H1 (cell line): ENCODE measurements around the gene ZNF426. TPM values are rescaled to one million over a fixed set of nuclear protein-coding genes. Genes with fewer than 3 reads are reported as not detected.

Experiments used
- CTCF ChIA-PET: fragments of 300-600 bp; sonication (Branson Sonifier 250); formaldehyde crosslinking; loops from one replicate; lab custom pipeline; 2021; ENCODE audit not compliant: partially characterized antibody; lab: Charles Lee
- POLR2A ChIA-PET: fragments of 300-600 bp; sonication (Branson Sonifier 250); formaldehyde crosslinking; loops from one replicate; lab custom pipeline; 2021; ENCODE audit warnings: inconsistent platforms; ENCODE audit not compliant: partially characterized antibody; lab: Charles Lee
- DNase-seq, 2 experiments: peaks; one replicate each; pipeline versions ENCODE4 v3.0.0 to v3.0.0-alpha.2; 2010 to 2022; ENCODE audit warnings: low spot score in 2 of 2, low read depth in 1 of 2, mixed read lengths in 1 of 2
- FAIRE-seq: peaks from 2 replicates; lab custom pipeline; 2011; peaks lifted over from hg19 to GRCh38; lab: Jason Lieb, UNC
- H2AFZ ChIP-seq: 2 replicates; pipeline ENCODE4 v1.8.1; 2012; ENCODE audit warnings: low read length, inconsistent platforms
- H2AK5ac ChIP-seq: 2 replicates; pipeline ENCODE4 v1.6.1; 2013; ENCODE audit warnings: low read depth, low read length
- H2BK120ac ChIP-seq: replicated peaks from 2 replicates; pipeline ENCODE3; 2013; ENCODE audit warnings: low read depth, low read length, inconsistent platforms
- H2BK12ac ChIP-seq: 2 replicates; pipeline ENCODE4 v1.6.1; 2013; ENCODE audit warnings: low read depth, low read length
- H2BK15ac ChIP-seq: 2 replicates; pipeline ENCODE4 v1.6.1; 2013; ENCODE audit warnings: low read length
- H2BK20ac ChIP-seq: 2 replicates; pipeline ENCODE4 v1.6.1; 2013; ENCODE audit warnings: low read length
- H2BK5ac ChIP-seq: 2 replicates; pipeline ENCODE4 v1.6.1; 2013; ENCODE audit warnings: low read depth, low read length
- H3K14ac ChIP-seq: 2 replicates; pipeline ENCODE4 v1.6.1; 2013; ENCODE audit warnings: inconsistent platforms; ENCODE audit not compliant: insufficient read length
- H3K18ac ChIP-seq: 2 replicates; pipeline ENCODE4 v1.6.1; 2013; ENCODE audit warnings: low read length; ENCODE audit errors: extremely low read depth
- H3K23ac ChIP-seq: 2 replicates; pipeline ENCODE4 v1.6.1; 2013; ENCODE audit warnings: inconsistent platforms; ENCODE audit not compliant: insufficient read length
- H3K23me2 ChIP-seq: 2 replicates; pipeline ENCODE4 v1.6.1; 2013; ENCODE audit warnings: low read depth, low read length
- H3K27ac ChIP-seq: 2 replicates; pipeline ENCODE4 v1.6.1; 2011; ENCODE audit warnings: low read depth, low read length, inconsistent platforms
- H3K27me3 ChIP-seq, 4 experiments: replicated peaks in 1 of 4; 1 replicate in 1 of 4; 2 replicates in 3 of 4; pipeline versions ENCODE4 v1.6.1 to v1.8.1; 2011 to 2013; ENCODE audit warnings: low read length in 3 of 4, mild to moderate bottlenecking in 3 of 4, inconsistent platforms in 2 of 4, mixed read lengths in 2 of 4, moderate library complexity in 1 of 4; ENCODE audit not compliant: control insufficient read depth in 3 of 4, insufficient read depth in 3 of 4; ENCODE audit errors: extremely low read depth in 1 of 4
- H3K36me3 ChIP-seq, 4 experiments: 2 replicates each; pipeline versions ENCODE4 v1.6.1 to v1.8.1; 2011 to 2013; ENCODE audit warnings: mild to moderate bottlenecking in 4 of 4, low read length in 3 of 4, moderate library complexity in 2 of 4, control low read depth in 1 of 4, inconsistent platforms in 1 of 4; ENCODE audit not compliant: insufficient read depth in 4 of 4, control insufficient read depth in 2 of 4
- H3K4ac ChIP-seq: replicated peaks from 2 replicates; pipeline ENCODE3; 2013; ENCODE audit warnings: low read length, low read depth, mixed read lengths, inconsistent platforms; ENCODE audit not compliant: insufficient read length
- H3K4me1 ChIP-seq, 4 experiments: replicated peaks in 1 of 4; 1 replicate in 1 of 4; 2 replicates in 3 of 4; pipeline versions ENCODE4 v1.6.1 to v1.8.1; 2011 to 2013; ENCODE audit warnings: low read length in 3 of 4, inconsistent platforms in 2 of 4, mixed read lengths in 1 of 4; ENCODE audit not compliant: insufficient read depth in 4 of 4, control insufficient read depth in 3 of 4
- H3K4me2 ChIP-seq, 2 experiments: 2 replicates each; pipeline versions ENCODE4 v1.6.1 to v1.8.1; 2011 to 2013; ENCODE audit warnings: low read depth in 2 of 2, low read length in 2 of 2, control low read depth in 1 of 2, inconsistent platforms in 1 of 2, mild to moderate bottlenecking in 1 of 2; ENCODE audit not compliant: insufficient read depth in 1 of 2
- H3K4me3 ChIP-seq, 4 experiments: fragments of 200-600, 300-600 bp in 1 of 4; sonication (generic), shearing (Covaris generic), sonication (Bioruptor Twin) in 1 of 4; 2 replicates each; pipeline versions ENCODE4 v1.5.1 to v1.8.1; 2011 to 2016; ENCODE audit warnings: low read length in 4 of 4, low read depth in 3 of 4, control low read depth in 2 of 4, inconsistent platforms in 2 of 4, mild to moderate bottlenecking in 2 of 4, mixed read lengths in 1 of 4, moderate library complexity in 1 of 4; ENCODE audit not compliant: insufficient read depth in 2 of 4; ENCODE audit errors: extremely low read depth in 1 of 4
- H3K56ac ChIP-seq: replicated peaks from 2 replicates; pipeline ENCODE3; 2013; ENCODE audit warnings: low read depth, mild to moderate bottlenecking, mixed read lengths, low read length, inconsistent platforms; ENCODE audit not compliant: insufficient read length
- H3K79me1 ChIP-seq: 2 replicates; pipeline ENCODE4 v1.6.1; 2013; ENCODE audit warnings: low read depth, low read length, control low read depth
- H3K79me2 ChIP-seq, 2 experiments: 2 replicates each; pipeline versions ENCODE4 v1.6.1 to v1.8.1; 2012 to 2013; ENCODE audit warnings: low read length in 2 of 2, mild to moderate bottlenecking in 2 of 2, inconsistent platforms in 1 of 2; ENCODE audit not compliant: insufficient read depth in 2 of 2, control insufficient read depth in 1 of 2
- H3K9ac ChIP-seq, 4 experiments: replicated peaks in 1 of 4; 1 replicate in 1 of 4; 2 replicates in 3 of 4; pipeline versions ENCODE4 v1.6.1 to v1.8.1; 2011 to 2013; ENCODE audit warnings: low read depth in 3 of 4, low read length in 3 of 4, control low read depth in 2 of 4, mild to moderate bottlenecking in 2 of 4, moderate library complexity in 2 of 4, inconsistent platforms in 1 of 4; ENCODE audit errors: extremely low read depth in 1 of 4
- H3K9me3 ChIP-seq, 2 experiments: 2 replicates each; pipeline versions ENCODE4 v1.6.1 to v1.8.1; 2012 to 2013; ENCODE audit warnings: mild to moderate bottlenecking in 2 of 2, moderate library complexity in 2 of 2, control low read depth in 1 of 2, inconsistent platforms in 1 of 2, low read depth in 1 of 2, low read length in 1 of 2, mixed read lengths in 1 of 2; ENCODE audit not compliant: insufficient read depth in 2 of 2
- H4K20me1 ChIP-seq, 2 experiments: replicated peaks in 1 of 2; 2 replicates each; pipeline versions ENCODE3 to v1.8.1; 2011 to 2013; ENCODE audit warnings: inconsistent platforms in 2 of 2, low read length in 2 of 2, mild to moderate bottlenecking in 1 of 2; ENCODE audit not compliant: insufficient read depth in 2 of 2, control insufficient read depth in 1 of 2
- H4K5ac ChIP-seq: 2 replicates; pipeline ENCODE4 v1.6.1; 2013; ENCODE audit warnings: low read length, low read depth, mixed read lengths, inconsistent platforms; ENCODE audit not compliant: insufficient read length
- H4K8ac ChIP-seq: 2 replicates; pipeline ENCODE4 v1.8.0; 2013; ENCODE audit warnings: mild to moderate bottlenecking, moderate library complexity, low read length, inconsistent platforms; ENCODE audit not compliant: insufficient read depth; ENCODE audit errors: extremely low read depth
- H4K91ac ChIP-seq: replicated peaks from 2 replicates; pipeline ENCODE3; 2013; ENCODE audit warnings: low read length, mixed read lengths, inconsistent platforms; ENCODE audit not compliant: insufficient read length
- ATF2 ChIP-seq: IDR thresholded peaks from 2 replicates; pipeline ENCODE4 v1.6.1; 2012; ENCODE audit warnings: low read length, inconsistent platforms
- CHD2 ChIP-seq: IDR thresholded peaks from 2 replicates; pipeline ENCODE4 v1.6.1; 2012; ENCODE audit warnings: low read length, improper control_type of control experiment
- EZH2 ChIP-seq: fragments of 200-600 bp; sonication (generic); IDR thresholded peaks from 2 replicates; pipeline ENCODE4 v1.7.1; 2012; ENCODE audit warnings: low read depth, mild to moderate bottlenecking, moderate library complexity, low read length, inconsistent platforms; ENCODE audit not compliant: severe bottlenecking
- KDM1A ChIP-seq: fragments of 200-600, 300-600 bp; sonication (generic); IDR thresholded peaks from 2 replicates; pipeline ENCODE4 v1.7.1; 2016; ENCODE audit warnings: mild to moderate bottlenecking, low read length, borderline replicate concordance
- NANOG ChIP-seq: IDR thresholded peaks from 2 replicates; pipeline ENCODE4 v1.6.1; 2011; ENCODE audit warnings: low read length, low read depth, mild to moderate bottlenecking, inconsistent platforms; ENCODE audit not compliant: insufficient read depth, poor library complexity, severe bottlenecking
- SIN3A ChIP-seq, 2 experiments: IDR thresholded peaks in 1 of 2; conservative IDR thresholded peaks in 1 of 2; 2 replicates each; pipeline ENCODE4 v1.6.1; 2011 to 2012; ENCODE audit warnings: low read length in 2 of 2, improper control_type of control experiment in 1 of 2, low read depth in 1 of 2, mild to moderate bottlenecking in 1 of 2
- SRF ChIP-seq: IDR thresholded peaks from 2 replicates; pipeline ENCODE4 v1.6.1; 2011; ENCODE audit warnings: mild to moderate bottlenecking, low read depth, low read length, moderate library complexity
- SUZ12 ChIP-seq: fragments of 200-600 bp; sonication (generic); IDR thresholded peaks from 2 replicates; pipeline ENCODE4 v1.6.1; 2012; ENCODE audit warnings: mild to moderate bottlenecking, inconsistent platforms, low read length, moderate library complexity, mixed read lengths
- TAF1 ChIP-seq: IDR thresholded peaks from 2 replicates; pipeline ENCODE4 v1.6.1; 2011; ENCODE audit warnings: mild to moderate bottlenecking, low read depth, low read length
- TAF7 ChIP-seq: optimal IDR thresholded peaks from 2 replicates; pipeline ENCODE3; 2011; ENCODE audit warnings: low read depth, mild to moderate bottlenecking, inconsistent platforms, low read length, moderate library complexity, borderline replicate concordance
- TCF12 ChIP-seq: IDR thresholded peaks from 2 replicates; pipeline ENCODE4 v1.6.1; 2011; ENCODE audit warnings: low read depth, mild to moderate bottlenecking, low read length
- TEAD4 ChIP-seq: IDR thresholded peaks from 2 replicates; pipeline ENCODE4 v1.6.1; 2012; ENCODE audit warnings: low read depth, low read length, inconsistent platforms, mixed read lengths
- WGBS, 2 experiments: shearing (Covaris generic) in 1 of 2; methylation state at CpG; one replicate each; pipeline versions ENCODE4 v1.1.6 to v1.1.7; 2013 to 2015; ENCODE audit warnings: low lambda C conversion rate in 2 of 2, mixed read lengths in 2 of 2, inconsistent platforms in 1 of 2, low coverage in 1 of 2, missing lambda C conversion rate in 1 of 2; ENCODE audit not compliant: insufficient replicate concordance in 2 of 2, insufficient coverage in 1 of 2, insufficient read length in 1 of 2; ENCODE audit errors: extremely low coverage in 1 of 2, missing lambda C conversion rate in 1 of 2; 5-methylcytosine and 5-hydroxymethylcytosine counted together
- polyA plus RNA-seq, 7 experiments: library from polyadenylated mRNA; depleted of rRNA in 3 of 7; stranded (reverse) in 5 of 7; unstranded in 2 of 7; fragments of >200 nt in 5 of 7; fragments of 200-250 nt in 2 of 7; gene quantifications; 1 replicate in 5 of 7; 2 replicates in 1 of 7; 4 replicates in 1 of 7; pipeline versions ENCODE4 v1.2.1 to v1.2.3, GENCODE V29; 2011 to 2013; ENCODE audit warnings: missing spikeins in 2 of 7, mixed read lengths in 2 of 7
- total RNA-seq: library from RNA; stranded (reverse); fragmentation: NEBNext Ultra II Directional; extraction: Animal tissue kit (Norgen Biotek cat#: 25700); gene quantifications from 2 replicates; pipeline ENCODE4 v1.2.1, GENCODE V29; 2021

The ZNF426 gene
- total and polyA plus RNA-seq, 2 of the 8 experiments (the other 6 are each of a cell fraction or from before 2014, with no cell fraction given): 3.6 to 27.9 TPM

- Histone ChIP-seq H3K4me1 (no peaks in the 10 kb centered on the region), H3K27ac (no peak overlapping the region), H2BK5ac (no peak overlapping the region), H3K79me1 (no peaks in the 10 kb centered on the region), H3K18ac (no peak overlapping the region), H4K20me1 (no peaks in the 10 kb centered on the region), H3K9me3 (peaks cover 77 to 93% of the 10 kb centered on the region in 2 experiments), H2BK20ac (no peak overlapping the region), H2BK12ac (no peak overlapping the region), H3K79me2 (no peaks in the 10 kb centered on the region), H3K4me3 (peak overlapping the region in 1 of 4 experiments; percentile 24; a peak in 2 of 8 replicates), H3K27me3 (no peaks in the 10 kb centered on the region), H4K8ac (no peak overlapping the region), H2BK120ac (no peak overlapping the region), H3K36me3 (peaks cover 33 to 91% (median 68%) of the 10 kb centered on the region in 4 experiments), H4K91ac (no peak overlapping the region), H3K23me2 (no peaks in the 10 kb centered on the region), H4K5ac (no peak overlapping the region), H2AK5ac (no peak overlapping the region), H2BK15ac (no peak overlapping the region), H3K9ac (no peak overlapping the region), H3K23ac (no peak overlapping the region), H3K56ac (no peak overlapping the region), H2AFZ (no peak overlapping the region), H3K4ac (no peak overlapping the region), H3K4me2 (no peak overlapping the region), H3K14ac (no peak overlapping the region)
- ChIA-PET CTCF (no interaction called here), POLR2A (no interaction called here)
- WGBS, 2 experiments: 90% methylated on average over 5 of the region's 5 CpGs; no CpG with 5 or more reads in 1 of the 2 experiments
- DNase-seq: no peak
- no peak for FAIRE-seq
- TF ChIP-seq CHD2: no peak
- no peak for TF ChIP-seq ATF2
- TF ChIP-seq KDM1A: no peak
- TF ChIP-seq SIN3A (conservative IDR thresholded peaks at IDR 0.05 in 1 of 2, IDR thresholded peaks at IDR 0.05 in 1 of 2; ENCODE audit: low read depth in 1 of 2, low read length in 2 of 2): no peak
- TF ChIP-seq NANOG: no peak
- no peak for TF ChIP-seq TCF12
- TF ChIP-seq EZH2: no peak
- TF ChIP-seq SRF: no peak
- TF ChIP-seq TAF1: no peak
- TF ChIP-seq TAF7: no peak
- TF ChIP-seq TEAD4: 0 out of 2 replicates have a peak, but pooled peaks have one; percentile 25
- no peak for TF ChIP-seq SUZ12
These were observed 9.6 kb downstream of the ZNF426 start for GRCh38 chr19:9528757-9529336.
